NB4 (cell line): Measurements from ENCODE around the gene UTP11.

Source experiments
- CTCF ChIP-seq: IDR thresholded peaks from one replicate; pipeline ENCODE4 v1.5.1; 2012; ENCODE audit warnings: low read depth, low read length
- POLR2A ChIP-seq: IDR thresholded peaks from 2 replicates; pipeline ENCODE4 v1.6.1; 2011; ENCODE audit warnings: mild to moderate bottlenecking; ENCODE audit not compliant: insufficient read length; ENCODE audit errors: extremely low read depth

DNA sequence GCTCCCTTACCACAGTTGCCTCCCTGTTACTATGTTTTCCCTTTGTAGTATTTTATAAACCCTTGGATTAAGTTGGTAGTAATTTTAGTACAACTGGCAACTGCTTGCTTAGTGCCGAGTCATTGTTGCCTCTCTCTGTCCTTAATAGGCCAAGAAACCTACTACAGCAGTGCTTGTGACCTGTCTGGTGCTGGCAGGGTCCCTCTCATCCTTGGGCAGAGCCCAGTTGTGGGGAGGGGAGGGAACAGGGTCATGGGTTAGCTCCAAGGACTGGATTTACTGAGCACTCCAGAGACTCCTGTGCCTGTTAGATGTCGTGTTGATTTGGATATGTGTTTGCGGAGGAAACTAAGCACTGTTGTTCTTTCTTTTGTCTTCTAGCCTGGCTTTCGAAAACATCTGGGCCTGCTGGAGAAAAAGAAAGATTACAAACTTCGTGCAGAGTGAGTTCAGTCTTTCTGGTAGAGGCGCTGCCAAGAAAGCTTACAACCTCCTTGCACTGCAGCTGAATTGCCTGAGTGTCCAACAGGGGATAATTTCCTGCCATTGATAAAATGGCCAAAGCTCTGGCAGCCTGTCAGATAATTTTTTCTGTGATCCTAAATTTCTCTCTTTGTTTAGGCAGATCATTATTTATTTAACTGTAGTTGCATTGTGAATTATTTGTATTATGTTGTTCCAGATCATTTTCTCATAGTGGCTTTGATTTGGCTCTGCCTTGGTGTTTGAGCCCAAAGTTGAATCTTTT lies 3.6 kb downstream of the UTP11 start:
- TF ChIP-seq POLR2A, result no peak
- no peak for TF ChIP-seq CTCF
